CD8-positive, alpha-beta memory T cell (primary cell): Measurements from ENCODE around the gene SPATS2L. TPM values are rescaled to one million over a fixed set of nuclear protein-coding genes. Genes with fewer than 3 reads are reported as not detected.

Experiments used
- CTCF ChIA-PET: fragments of 350-600 bp; sonication (Branson Sonifier 250); formaldehyde crosslinking; loops from one replicate; lab custom pipeline; 2021; ENCODE audit warnings: antibody characterized with exemption; lab: Charles Lee
- POLR2A ChIA-PET: fragments of 350-600 bp; sonication (Branson Sonifier 250); formaldehyde crosslinking; loops from one replicate; lab custom pipeline; 2021; ENCODE audit warnings: antibody characterized with exemption; lab: Charles Lee
- DNase-seq, 5 donors: peaks; one replicate each; pipeline versions ENCODE4 v3.0.0 to v3.0.0-alpha.2; 2020 to 2022; ENCODE audit warnings: mixed read lengths in 1 of 5
- H3K27ac ChIP-seq: one replicate; pipeline ENCODE4 v1.7.0; 2013; ENCODE audit warnings: low read depth, mild to moderate bottlenecking, low read length, moderate library complexity
- H3K27me3 ChIP-seq: 2 replicates; pipeline ENCODE4 v1.7.0; 2013; ENCODE audit warnings: low read length, mild to moderate bottlenecking; ENCODE audit not compliant: insufficient read depth, poor library complexity, severe bottlenecking
- H3K36me3 ChIP-seq: 2 replicates; pipeline ENCODE4 v1.7.0; 2013; ENCODE audit warnings: mild to moderate bottlenecking, low read length, moderate library complexity; ENCODE audit not compliant: insufficient read depth
- H3K4me1 ChIP-seq: 2 replicates; pipeline ENCODE4 v1.7.0; 2013; ENCODE audit warnings: mild to moderate bottlenecking, low read length, moderate library complexity; ENCODE audit not compliant: insufficient read depth
- H3K4me3 ChIP-seq: 2 replicates; pipeline ENCODE4 v1.7.0; 2013; ENCODE audit warnings: mild to moderate bottlenecking, low read length
- H3K9me3 ChIP-seq: 2 replicates; pipeline ENCODE4 v1.7.0; 2013; ENCODE audit warnings: mild to moderate bottlenecking, low read length
- H3K27ac Mint-ChIP-seq, 8 donors: one replicate each; pipeline ENCODE4 v1.8.0; 2020 to 2021; ENCODE audit warnings: mixed read lengths in 8 of 8, mild to moderate bottlenecking in 6 of 8, inconsistent platforms in 3 of 8, moderate library complexity in 3 of 8
- H3K27me3 Mint-ChIP-seq, 2 donors: one replicate each; pipeline ENCODE4 v1.8.0; 2020 to 2021; ENCODE audit warnings: mixed read lengths in 2 of 2, mild to moderate bottlenecking in 1 of 2, moderate library complexity in 1 of 2
- H3K36me3 Mint-ChIP-seq, 3 donors: one replicate each; pipeline ENCODE4 v1.8.0; 2020 to 2021; ENCODE audit warnings: mixed read lengths in 3 of 3, inconsistent platforms in 1 of 3, mild to moderate bottlenecking in 1 of 3
- H3K4me1 Mint-ChIP-seq, 3 donors: one replicate each; pipeline ENCODE4 v1.8.0; 2020 to 2021; ENCODE audit warnings: mixed read lengths in 3 of 3, inconsistent platforms in 1 of 3, mild to moderate bottlenecking in 1 of 3
- H3K4me3 Mint-ChIP-seq, 7 donors: one replicate each; pipeline ENCODE4 v1.8.0; 2020 to 2021; ENCODE audit warnings: mixed read lengths in 7 of 7, mild to moderate bottlenecking in 6 of 7, moderate library complexity in 4 of 7, inconsistent platforms in 2 of 7
- H3K9me3 Mint-ChIP-seq, 5 donors: one replicate each; pipeline ENCODE4 v1.8.0; 2020 to 2022; ENCODE audit warnings: mixed read lengths in 5 of 5, mild to moderate bottlenecking in 3 of 5, moderate library complexity in 2 of 5, inconsistent platforms in 1 of 5
- polyA plus RNA-seq: library from polyadenylated mRNA; unstranded; fragments of 300-500 nt; fragmentation: Illumina TruSeq; gene quantifications from one replicate; pipeline ENCODE4 v1.2.3, GENCODE V29; 2021
- total RNA-seq, 2 experiments: library from RNA; stranded (reverse); gene quantifications; one replicate each; pipeline ENCODE4 v1.2.3, GENCODE V29; 2021

The SPATS2L gene
- total and polyA plus RNA-seq, 3 experiments from 2014 or later: 11.3 to 22.2 (median 21.8) TPM

DNA sequence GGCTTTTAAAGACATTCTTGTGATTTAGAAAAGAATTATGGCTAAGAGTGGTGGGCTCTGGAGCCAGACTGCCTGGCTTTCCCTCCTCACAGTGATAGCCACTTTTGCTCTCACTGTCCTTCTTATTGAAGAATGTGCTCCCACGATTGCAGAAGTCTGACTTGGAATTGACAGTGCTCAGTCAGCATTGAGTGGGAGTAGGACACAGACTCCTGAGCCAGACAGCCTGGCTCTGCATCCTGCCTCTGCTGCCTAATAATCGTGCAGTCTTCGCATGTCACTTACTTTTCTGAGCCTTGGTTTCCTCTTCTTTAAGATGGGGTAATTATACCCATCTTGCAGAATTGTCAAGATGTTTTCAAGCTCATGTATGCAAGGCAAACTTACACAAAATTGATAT, 23.3 kb downstream of the SPATS2L start:
- no peak overlapping the region for H3K4me3 Mint-ChIP-seq
- H3K27ac Mint-ChIP-seq: peak overlapping the region in 1 of 8 donors; percentile 73
- Histone ChIP-seq H3K27ac (no peak overlapping the region), H3K9me3 (no peaks in the 10 kb centered on the region), H3K36me3 (no peaks in the 10 kb centered on the region), H3K27me3 (no peaks in the 10 kb centered on the region), H3K4me1 (no peaks in the 10 kb centered on the region), H3K4me3 (no peak overlapping the region)
- H3K36me3 Mint-ChIP-seq: peaks cover 0 to 3% (median 3%) of the 10 kb centered on the region in 3 donors
- POLR2A ChIA-PET: no interaction called here
- CTCF ChIA-PET: no interaction called here
- no peaks in the 10 kb centered on the region for H3K9me3 Mint-ChIP-seq
- no peaks in the 10 kb centered on the region for H3K4me1 Mint-ChIP-seq
- no peaks in the 10 kb centered on the region for H3K27me3 Mint-ChIP-seq
- DNase-seq: no peak

DNA sequence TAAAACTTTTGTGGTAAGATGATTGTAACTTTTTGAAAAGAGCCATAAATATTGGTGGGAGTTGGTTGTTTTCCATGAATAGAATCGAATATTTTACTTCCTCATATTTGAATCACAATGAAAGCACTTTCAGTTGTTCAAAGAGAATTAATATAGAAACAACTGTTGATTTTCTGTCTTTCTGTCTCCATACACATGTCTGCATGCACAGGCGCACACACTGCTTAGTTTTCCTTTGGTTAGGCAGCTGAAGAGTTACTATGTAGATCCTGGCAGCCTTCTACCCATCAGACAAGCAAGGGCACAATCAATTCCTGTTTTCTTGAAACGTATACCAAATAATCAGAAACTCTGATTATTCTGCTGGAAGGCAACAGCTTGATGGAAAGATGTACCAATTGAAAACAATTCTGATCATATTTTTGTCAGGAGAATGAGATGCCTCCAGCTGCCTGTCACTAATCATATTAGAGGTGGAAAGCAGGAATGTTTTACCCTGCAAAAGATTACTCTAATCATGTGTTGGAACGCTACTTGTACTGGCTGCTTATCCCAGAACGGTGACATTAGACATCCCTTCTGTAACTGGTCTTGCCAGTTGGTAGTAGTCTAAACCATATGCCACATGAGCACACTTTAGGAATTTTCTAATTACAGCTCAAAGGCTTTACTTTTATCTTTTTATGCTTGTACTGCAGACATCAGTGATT, 24.0 kb downstream of the SPATS2L start:
- Mint-ChIP-seq H3K9me3 (no peaks in the 10 kb centered on the region), H3K36me3 (peaks cover 0 to 3% (median 3%) of the 10 kb centered on the region in 3 donors), H3K4me1 (no peaks in the 10 kb centered on the region), H3K4me3 (no peak overlapping the region), H3K27me3 (no peaks in the 10 kb centered on the region), H3K27ac (no peak overlapping the region)
- Histone ChIP-seq H3K4me1 (no peaks in the 10 kb centered on the region), H3K36me3 (no peaks in the 10 kb centered on the region), H3K27ac (no peak overlapping the region), H3K9me3 (no peaks in the 10 kb centered on the region), H3K4me3 (no peak overlapping the region), H3K27me3 (no peaks in the 10 kb centered on the region)
- DNase-seq: no peak
- CTCF ChIA-PET: no interaction called here
- POLR2A ChIA-PET: no interaction called here

DNA sequence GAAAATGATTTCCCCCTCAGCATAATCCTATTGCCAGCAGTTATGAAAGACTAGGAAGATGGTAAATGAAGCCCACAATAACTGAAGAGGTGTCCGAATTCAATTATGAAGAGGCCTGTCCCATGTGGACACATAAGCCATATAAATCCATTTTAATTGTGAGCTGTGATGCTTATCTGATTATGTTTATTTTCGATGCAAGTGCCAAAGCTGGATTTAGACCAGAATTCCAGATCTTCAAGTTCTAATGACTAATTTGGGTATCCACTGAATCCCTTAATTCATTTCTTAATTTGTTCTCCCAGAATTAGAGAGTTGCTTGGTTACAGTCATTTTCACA, 24.5 kb downstream of the SPATS2L start:
- no peaks in the 10 kb centered on the region for H3K4me1 ChIP-seq
- H3K27ac ChIP-seq: no peak overlapping the region
- Mint-ChIP-seq H3K4me1 (no peaks in the 10 kb centered on the region), H3K27ac (no peak overlapping the region), H3K4me3 (no peak overlapping the region), H3K36me3 (peaks cover 0 to 3% (median 3%) of the 10 kb centered on the region in 3 donors), H3K9me3 (no peaks in the 10 kb centered on the region), H3K27me3 (no peaks in the 10 kb centered on the region)
- H3K27me3 ChIP-seq: no peaks in the 10 kb centered on the region
- ChIA-PET POLR2A (no interaction called here), CTCF (no interaction called here)
- DNase-seq: no peak
- H3K4me3 ChIP-seq: no peak overlapping the region
- no peaks in the 10 kb centered on the region for H3K9me3 ChIP-seq
- H3K36me3 ChIP-seq: no peaks in the 10 kb centered on the region

DNA sequence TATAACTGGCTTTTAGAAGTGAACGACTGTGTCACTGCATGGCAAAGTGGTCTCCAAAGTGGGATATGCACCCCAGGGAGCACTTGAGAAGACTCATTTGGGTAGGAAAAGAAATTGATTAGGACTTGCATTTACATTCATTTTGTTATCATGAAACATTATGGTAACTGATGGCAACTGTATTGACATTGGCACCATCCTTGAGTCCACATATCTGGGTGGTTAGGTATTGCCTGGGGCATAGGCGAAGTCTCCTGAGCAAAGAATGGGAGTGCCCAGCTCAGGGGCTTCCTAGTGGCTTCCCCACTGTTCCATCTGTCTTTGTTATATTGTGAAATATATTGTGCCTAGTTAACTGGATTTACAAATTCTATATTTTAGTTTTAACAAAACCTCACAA, 29.2 kb downstream of the SPATS2L start:
- ChIA-PET CTCF (no interaction called here), POLR2A (no interaction called here)
- H3K27me3 ChIP-seq: no peaks in the 10 kb centered on the region
- Mint-ChIP-seq H3K4me3 (no peak overlapping the region), H3K4me1 (no peaks in the 10 kb centered on the region), H3K36me3 (peaks cover 0 to 3% (median 1%) of the 10 kb centered on the region in 3 donors), H3K27ac (peak overlapping the region in 1 of 8 donors; percentile 9), H3K27me3 (no peaks in the 10 kb centered on the region), H3K9me3 (no peaks in the 10 kb centered on the region)
- H3K27ac ChIP-seq: no peak overlapping the region
- H3K36me3 ChIP-seq: no peaks in the 10 kb centered on the region
- DNase-seq: no peak
- no peaks in the 10 kb centered on the region for H3K4me1 ChIP-seq
- H3K4me3 ChIP-seq: no peak overlapping the region
- no peaks in the 10 kb centered on the region for H3K9me3 ChIP-seq

DNA sequence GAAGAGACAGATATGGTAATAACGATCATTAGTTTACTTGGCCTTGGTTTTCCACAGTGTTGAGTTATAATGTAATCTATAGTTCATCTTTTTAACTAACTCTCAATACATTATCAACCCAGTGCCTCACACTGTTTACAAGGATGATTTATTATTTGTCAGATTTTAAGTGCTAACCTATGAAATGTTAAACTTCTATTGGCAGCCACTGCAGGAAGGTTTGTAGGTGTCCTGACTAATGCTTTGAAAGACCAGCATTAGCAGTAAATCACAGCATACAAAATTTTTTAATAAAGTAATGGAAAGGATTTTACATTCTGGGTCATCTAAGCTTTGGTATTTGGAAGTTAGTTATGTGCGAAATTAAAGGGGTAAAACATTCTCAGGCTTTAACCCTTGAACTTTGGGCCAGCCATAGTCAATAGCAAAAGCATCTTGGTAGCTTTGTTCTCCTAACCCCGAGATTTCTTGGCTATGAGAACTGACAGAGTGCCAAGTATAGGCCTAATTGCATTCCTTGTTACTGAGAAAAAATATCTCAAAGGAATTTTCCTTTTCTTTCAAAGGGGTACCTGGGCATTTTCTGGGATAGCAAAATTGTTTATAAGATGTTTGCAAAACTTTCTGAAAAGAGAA, 30.6 kb downstream of the SPATS2L start:
- no peaks in the 10 kb centered on the region for H3K9me3 Mint-ChIP-seq
- Histone ChIP-seq H3K4me1 (no peaks in the 10 kb centered on the region), H3K27ac (no peak overlapping the region), H3K27me3 (no peaks in the 10 kb centered on the region), H3K4me3 (no peak overlapping the region), H3K36me3 (no peaks in the 10 kb centered on the region), H3K9me3 (no peaks in the 10 kb centered on the region)
- DNase-seq: no peak
- ChIA-PET CTCF (no interaction called here), POLR2A (no interaction called here)
- H3K4me3 Mint-ChIP-seq: no peak overlapping the region
- no peaks in the 10 kb centered on the region for H3K4me1 Mint-ChIP-seq
- no peak overlapping the region for H3K27ac Mint-ChIP-seq
- no peaks in the 10 kb centered on the region for H3K36me3 Mint-ChIP-seq
- H3K27me3 Mint-ChIP-seq: no peaks in the 10 kb centered on the region

DNA sequence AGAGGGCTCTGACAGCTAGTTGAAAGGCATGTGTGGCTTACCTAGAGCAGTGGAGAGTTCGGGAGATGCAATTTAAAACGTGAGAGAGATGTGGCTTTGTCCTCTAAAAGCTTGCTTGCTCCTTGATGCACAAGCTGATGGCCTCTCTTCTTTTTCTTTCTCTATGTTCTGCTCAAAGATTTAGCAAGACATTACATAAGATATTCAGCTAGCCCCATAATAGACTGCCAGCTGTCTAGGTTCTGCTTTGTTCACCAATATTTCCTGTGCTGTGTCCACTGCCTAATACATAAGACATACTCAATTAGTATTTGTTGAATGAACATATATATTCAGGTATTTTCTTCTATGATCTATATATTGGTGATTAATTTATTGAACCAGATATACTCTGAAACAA, 31.1 kb downstream of the SPATS2L start:
- no peak overlapping the region for H3K27ac Mint-ChIP-seq
- H3K4me3 Mint-ChIP-seq: no peak overlapping the region
- no peaks in the 10 kb centered on the region for H3K27me3 Mint-ChIP-seq
- Histone ChIP-seq H3K4me1 (no peaks in the 10 kb centered on the region), H3K4me3 (no peak overlapping the region), H3K27me3 (no peaks in the 10 kb centered on the region), H3K27ac (no peak overlapping the region), H3K36me3 (no peaks in the 10 kb centered on the region), H3K9me3 (no peaks in the 10 kb centered on the region)
- ChIA-PET CTCF (no interaction called here), POLR2A (no interaction called here)
- H3K36me3 Mint-ChIP-seq: no peaks in the 10 kb centered on the region
- H3K4me1 Mint-ChIP-seq: no peaks in the 10 kb centered on the region
- DNase-seq: no peak
- no peaks in the 10 kb centered on the region for H3K9me3 Mint-ChIP-seq

DNA sequence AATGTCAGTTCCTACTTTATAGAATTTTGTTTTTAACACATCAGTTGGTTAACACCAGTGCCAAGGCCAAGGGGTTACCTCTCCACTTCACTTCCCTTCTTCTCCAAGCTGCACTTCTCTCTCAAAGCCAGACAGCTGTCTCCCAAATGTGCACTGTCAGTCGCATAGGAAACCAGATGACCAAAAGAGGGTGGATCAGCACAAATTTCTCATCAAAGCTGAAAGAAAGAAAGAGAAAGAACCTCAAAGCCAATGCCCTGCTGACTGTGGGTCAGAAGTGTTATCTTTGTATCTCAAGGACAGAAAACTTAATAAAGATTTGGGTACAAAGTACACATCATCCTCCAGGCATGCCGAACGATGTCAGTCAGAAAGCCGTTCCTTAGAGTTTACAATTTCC, 32.2 kb downstream of the SPATS2L start:
- Mint-ChIP-seq H3K4me1 (no peaks in the 10 kb centered on the region), H3K36me3 (no peaks in the 10 kb centered on the region), H3K4me3 (no peak overlapping the region), H3K27ac (no peak overlapping the region), H3K9me3 (no peaks in the 10 kb centered on the region), H3K27me3 (no peaks in the 10 kb centered on the region)
- no peaks in the 10 kb centered on the region for H3K27me3 ChIP-seq
- POLR2A ChIA-PET: no interaction called here
- no peaks in the 10 kb centered on the region for H3K36me3 ChIP-seq
- H3K4me3 ChIP-seq: no peak overlapping the region
- CTCF ChIA-PET: no interaction called here
- DNase-seq: no peak
- no peaks in the 10 kb centered on the region for H3K9me3 ChIP-seq
- H3K4me1 ChIP-seq: no peaks in the 10 kb centered on the region
- no peak overlapping the region for H3K27ac ChIP-seq

DNA sequence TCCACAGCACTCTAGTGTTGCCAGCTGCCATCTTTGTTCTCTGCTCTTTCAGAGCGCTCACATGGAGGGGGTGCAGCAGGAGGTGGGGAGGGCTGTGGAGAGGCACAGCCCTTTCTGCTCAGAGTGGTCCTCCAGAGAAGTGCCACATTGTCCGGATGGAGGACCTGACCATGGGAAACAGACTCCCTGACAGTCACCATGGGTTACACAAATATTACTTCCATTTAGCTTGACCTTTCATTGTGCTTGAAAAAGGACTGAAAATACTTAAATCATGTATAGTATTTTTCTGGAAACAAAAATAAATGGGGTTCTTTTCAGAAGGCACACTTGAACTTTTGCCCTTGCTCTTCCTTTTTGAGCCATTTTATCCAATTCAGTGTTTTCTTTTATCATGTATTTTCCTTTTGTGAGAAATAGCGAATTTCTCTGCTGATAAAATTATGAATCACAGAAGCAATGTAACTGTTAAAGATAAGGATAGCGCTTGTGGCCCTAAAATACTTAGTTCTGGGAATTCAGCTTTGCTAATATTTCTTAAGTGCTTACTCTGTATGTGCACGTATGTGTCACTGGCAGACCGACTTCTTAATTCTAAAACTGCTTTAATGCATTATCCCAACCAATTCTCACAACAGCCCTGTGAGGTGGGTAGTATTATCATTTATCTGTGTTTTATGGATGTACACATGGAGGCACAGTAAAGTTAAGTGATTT, 34.2 kb downstream of the SPATS2L start:
- POLR2A ChIA-PET: no interaction called here
- no peak for DNase-seq
- no peaks in the 10 kb centered on the region for H3K36me3 ChIP-seq
- H3K27ac ChIP-seq: no peak overlapping the region
- no peaks in the 10 kb centered on the region for H3K4me1 ChIP-seq
- H3K9me3 ChIP-seq: no peaks in the 10 kb centered on the region
- Mint-ChIP-seq H3K36me3 (peaks cover 0 to 4% (median 0%) of the 10 kb centered on the region in 3 donors), H3K4me3 (no peak overlapping the region), H3K4me1 (no peaks in the 10 kb centered on the region), H3K9me3 (no peaks in the 10 kb centered on the region), H3K27me3 (no peaks in the 10 kb centered on the region), H3K27ac (no peak overlapping the region)
- no peak overlapping the region for H3K4me3 ChIP-seq
- CTCF ChIA-PET: no interaction called here
- no peaks in the 10 kb centered on the region for H3K27me3 ChIP-seq
